Hepatocyte (in vitro differentiated cells): Measurements from ENCODE around the gene PTPRM. TPM values are rescaled to one million over a fixed set of nuclear protein-coding genes. Genes with fewer than 3 reads are reported as not detected.

Source experiments
- DNase-seq: peaks from one replicate; pipeline ENCODE4 v3.0.0-alpha.2; 2016; ENCODE audit warnings: low spot score
- H2AFZ ChIP-seq: fragments of 200-600 bp; sonication (generic); 2 replicates; pipeline ENCODE4 v1.6.0; 2016; ENCODE audit warnings: antibody characterized with exemption, mild to moderate bottlenecking
- H3K27ac ChIP-seq: fragments of 200-600 bp; sonication (generic); 2 replicates; pipeline ENCODE4 v1.5.1; 2016; ENCODE audit warnings: mild to moderate bottlenecking
- H3K27me3 ChIP-seq: fragments of 200-600 bp; sonication (generic); 2 replicates; pipeline ENCODE4 v1.6.1; 2016
- H3K36me3 ChIP-seq: fragments of 200-600 bp; sonication (generic); replicated peaks from 2 replicates; pipeline ENCODE4 v1.5.1; 2016; ENCODE audit warnings: low read depth; ENCODE audit not compliant: insufficient read depth
- H3K4me1 ChIP-seq: fragments of 200-600 bp; sonication (generic); 2 replicates; pipeline ENCODE4 v1.5.1; 2016; ENCODE audit warnings: mild to moderate bottlenecking, moderate library complexity; ENCODE audit not compliant: insufficient read depth
- H3K4me2 ChIP-seq: fragments of 200-600 bp; sonication (generic); 2 replicates; pipeline ENCODE4 v1.6.0; 2016
- H3K4me3 ChIP-seq: fragments of 200-600 bp; sonication (generic); 2 replicates; pipeline ENCODE4 v1.5.1; 2016; ENCODE audit warnings: mild to moderate bottlenecking
- H3K79me2 ChIP-seq: fragments of 200-600 bp; sonication (generic); 2 replicates; pipeline ENCODE4 v1.6.0; 2017; ENCODE audit warnings: mild to moderate bottlenecking
- H3K9me2 ChIP-seq: fragments of 200-600 bp; sonication (generic); replicated peaks from 2 replicates; pipeline ENCODE4 v1.6.0; 2017; ENCODE audit warnings: mild to moderate bottlenecking; ENCODE audit not compliant: insufficient read depth
- H3K9me3 ChIP-seq: fragments of 200-600 bp; sonication (generic); 2 replicates; pipeline ENCODE4 v1.5.1; 2016; ENCODE audit warnings: low read depth, mild to moderate bottlenecking
- H4K20me1 ChIP-seq: fragments of 200-600 bp; sonication (generic); 2 replicates; pipeline ENCODE4 v1.6.0; 2016; ENCODE audit warnings: mild to moderate bottlenecking; ENCODE audit not compliant: insufficient read depth, poor library complexity, severe bottlenecking
- CTCF ChIP-seq: fragments of 200-600 bp; sonication (generic); IDR thresholded peaks from 2 replicates; pipeline ENCODE4 v1.5.1; 2016; ENCODE audit warnings: antibody characterized with exemption, mild to moderate bottlenecking; ENCODE audit not compliant: poor library complexity
- EZH2 ChIP-seq: fragments of 200-600 bp; sonication (generic); IDR thresholded peaks from 2 replicates; pipeline ENCODE4 v1.6.1; 2016; ENCODE audit warnings: antibody characterized with exemption, mild to moderate bottlenecking, borderline replicate concordance
- EZH2phosphoT487 ChIP-seq: fragments of 200-600 bp; sonication (generic); IDR thresholded peaks from one replicate; pipeline ENCODE4 v1.6.1; 2018; ENCODE audit warnings: antibody characterized with exemption, mild to moderate bottlenecking, low read depth, moderate library complexity; ENCODE audit not compliant: unreplicated experiment, severe bottlenecking
- WGBS: methylation state at CpG from one replicate; pipeline ENCODE4 v1.1.6; 2016; ENCODE audit warnings: low lambda C conversion rate; ENCODE audit errors: missing lambda C conversion rate; 5-methylcytosine and 5-hydroxymethylcytosine counted together
- polyA plus RNA-seq: library from polyadenylated mRNA; unstranded; fragments of >200 nt; fragmentation: Nextera tagmentation; extraction: Ambion mirVana; gene quantifications from 2 replicates; pipeline ENCODE4 v1.2.1, GENCODE V29; 2016
- total RNA-seq: library from RNA; depleted of rRNA; stranded (reverse); fragments of >200 nt; gene quantifications from 2 replicates; pipeline ENCODE4 v1.2.3, GENCODE V29; 2014

The PTPRM gene
- total and polyA plus RNA-seq, 2 experiments from 2014 or later = 26.1 to 47.4 TPM

DNA sequence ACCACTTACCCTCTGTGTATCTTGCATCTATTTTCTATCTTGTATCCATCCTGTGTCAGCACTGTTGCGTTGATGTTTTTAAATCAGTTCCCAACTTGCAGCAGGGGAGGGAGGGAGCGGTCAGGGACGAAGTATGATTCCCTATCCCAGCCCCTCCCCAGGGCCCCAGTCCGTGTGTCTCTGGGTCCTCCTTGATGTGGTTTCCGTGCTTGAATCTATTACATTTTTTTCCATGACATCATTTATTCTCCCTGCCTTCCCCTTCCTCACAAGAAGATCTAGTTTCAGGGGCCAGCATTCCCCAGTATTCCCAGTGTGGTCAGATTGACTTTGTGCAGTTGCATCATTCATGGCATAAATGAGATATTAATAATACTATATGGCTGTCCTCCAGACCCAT lies 479.3 kb downstream of the PTPRM start:
- Histone ChIP-seq H3K9me2 (no peaks in the 10 kb centered on the region), H3K79me2 (peaks cover 2% of the 10 kb centered on the region), H4K20me1 (no peaks in the 10 kb centered on the region), H3K4me2 (no peak overlapping the region), H3K9me3 (no peaks in the 10 kb centered on the region), H3K36me3 (no peaks in the 10 kb centered on the region), H2AFZ (no peak overlapping the region), H3K4me1 (no peaks in the 10 kb centered on the region), H3K27ac (no peak overlapping the region), H3K4me3 (no peak overlapping the region), H3K27me3 (no peaks in the 10 kb centered on the region)
- no peak for DNase-seq
- TF ChIP-seq CTCF (no peak), EZH2 (no peak), EZH2phosphoT487 (no peak)
- WGBS = 80% methylated on average over 5 of the region's 5 CpGs

DNA sequence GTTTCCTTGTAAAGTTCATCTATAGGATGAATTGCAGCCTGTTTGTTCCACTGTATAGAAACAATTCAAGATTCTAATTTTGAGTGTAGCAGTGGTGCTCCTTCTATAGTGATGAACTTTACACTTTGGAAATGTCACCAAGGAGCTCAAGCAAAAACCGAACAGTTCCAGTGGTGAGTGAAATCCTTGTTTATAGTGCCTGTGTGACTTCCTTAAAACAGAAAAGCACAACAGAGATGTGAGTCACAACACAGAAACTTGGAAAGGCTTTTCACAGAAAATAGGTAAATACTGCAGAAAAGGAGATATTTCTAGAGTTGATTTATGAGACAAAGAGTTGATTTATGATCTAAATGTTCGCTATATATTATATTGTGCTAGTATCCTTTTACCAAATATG lies 482.0 kb downstream of the PTPRM start:
- Histone ChIP-seq H2AFZ (no peak overlapping the region), H3K36me3 (no peaks in the 10 kb centered on the region), H3K27me3 (no peaks in the 10 kb centered on the region), H3K4me1 (no peaks in the 10 kb centered on the region), H3K79me2 (no peaks in the 10 kb centered on the region), H3K4me2 (no peak overlapping the region), H4K20me1 (no peaks in the 10 kb centered on the region), H3K27ac (no peak overlapping the region), H3K4me3 (no peak overlapping the region), H3K9me2 (no peaks in the 10 kb centered on the region), H3K9me3 (no peaks in the 10 kb centered on the region)
- DNase-seq = no peak
- TF ChIP-seq EZH2 (no peak), CTCF (no peak), EZH2phosphoT487 (no peak)
- 63% methylated on average over 2 of the region's 2 CpGs for WGBS

- no peak for DNase-seq
- no peak overlapping the region for H3K4me3 ChIP-seq
- H2AFZ ChIP-seq = no peak overlapping the region
- H3K27me3 ChIP-seq = no peaks in the 10 kb centered on the region
- H3K36me3 ChIP-seq = no peaks in the 10 kb centered on the region
- no peaks in the 10 kb centered on the region for H3K9me2 ChIP-seq
- no peaks in the 10 kb centered on the region for H3K9me3 ChIP-seq
- no peak overlapping the region for H3K27ac ChIP-seq
- TF ChIP-seq EZH2 (no peak), EZH2phosphoT487 (no peak), CTCF (no peak)
- H4K20me1 ChIP-seq = no peaks in the 10 kb centered on the region
- H3K79me2 ChIP-seq = no peaks in the 10 kb centered on the region
- no peaks in the 10 kb centered on the region for H3K4me1 ChIP-seq
- WGBS = 80% methylated on average over 5 of the region's 5 CpGs
- H3K4me2 ChIP-seq = no peak overlapping the region
Observed at GRCh38 chr18:8050616-8051329, 483.7 kb downstream of the PTPRM start.
